A549 (cell line): ENCODE measurements around the gene PNMA1. TPM values are rescaled to one million over a fixed set of nuclear protein-coding genes. Genes with fewer than 3 reads are reported as not detected.

Experiments
- ATAC-seq, 2 experiments: fragments of 200-7000 bp in 1 of 2; fragments of >200 bp in 1 of 2; cut with Nextera tagmentation in 1 of 2; cut with Tn5 transposase in 1 of 2; 3 replicates each; pipeline versions ENCODE4 v1.8.0 to v1.9.1; 2018 to 2020; ENCODE audit warnings: mild to moderate bottlenecking in 1 of 2, moderate library complexity in 1 of 2
- CTCF ChIA-PET: fragments of 300-600 bp; sonication (Branson Sonifier 250); formaldehyde crosslinking; extraction: SDS; loops from one replicate; lab custom pipeline; 2021; ENCODE audit warnings: antibody characterized with exemption, inconsistent platforms; lab: Yijun Ruan, JAX
- POLR2A ChIA-PET: fragments of 350-600 bp; formaldehyde crosslinking; extraction: SDS; loops from one replicate; lab custom pipeline; 2021; ENCODE audit warnings: antibody characterized with exemption, inconsistent platforms; lab: Yijun Ruan, JAX
- DNase-seq, 2 experiments: peaks; one replicate each; pipeline versions ENCODE4 v3.0.0 to v3.0.0-alpha.2; 2011 to 2016; ENCODE audit warnings: low read depth in 1 of 2, low spot score in 1 of 2
- FAIRE-seq: peaks from 2 replicates; lab custom pipeline; 2011; peaks lifted over from hg19 to GRCh38; lab: Jason Lieb, UNC
- H3K27ac ChIP-seq, 2 experiments: fragments of >200 bp; sonication (Bioruptor Twin); formaldehyde crosslinking; 3 replicates each; pipeline ENCODE4 v1.5.1; 2016 to 2017
- H3K4me1 ChIP-seq: fragments of >200 bp; sonication (Bioruptor Twin); formaldehyde crosslinking; 3 replicates; pipeline ENCODE4 v1.6.1; 2016
- H3K4me2 ChIP-seq: fragments of >200 bp; sonication (Bioruptor Twin); formaldehyde crosslinking; 3 replicates; pipeline ENCODE4 v1.6.1; 2016
- H3K4me3 ChIP-seq: fragments of >200 bp; sonication (Bioruptor Twin); formaldehyde crosslinking; 3 replicates; pipeline ENCODE4 v1.5.1; 2016
- H3K9me3 ChIP-seq: fragments of >200 bp; sonication (Bioruptor Twin); formaldehyde crosslinking; 3 replicates; pipeline ENCODE4 v1.6.1; 2016
- CHD4 ChIP-seq: fragments of 200-600 bp; sonication (generic); IDR thresholded peaks from 2 replicates; pipeline ENCODE4 v1.6.1; 2016; ENCODE audit warnings: antibody characterized with exemption, mild to moderate bottlenecking, borderline replicate concordance
- FOSB ChIP-seq: fragments of 250-450 bp; sonication (Bioruptor Pico); IDR thresholded peaks from 2 replicates; pipeline ENCODE4 v1.5.0; 2020; ENCODE audit warnings: mild to moderate bottlenecking, moderate library complexity
- KDM5A ChIP-seq: fragments of 200-600 bp; sonication (generic); IDR thresholded peaks from 2 replicates; pipeline ENCODE4 v1.6.1; 2016; ENCODE audit warnings: antibody characterized with exemption, mild to moderate bottlenecking
- MYC ChIP-seq: IDR thresholded peaks from 2 replicates; pipeline ENCODE4 v1.6.1; 2012; ENCODE audit warnings: mild to moderate bottlenecking, inconsistent platforms, low read length, improper control_type of control experiment, borderline replicate concordance
- RAD21 ChIP-seq, 2 experiments: fragments of >200 bp in 1 of 2; sonication (Bioruptor Twin) in 1 of 2; formaldehyde crosslinking in 1 of 2; IDR thresholded peaks in 1 of 2; conservative IDR thresholded peaks in 1 of 2; 2 replicates in 1 of 2; 3 replicates in 1 of 2; pipeline ENCODE4 v1.6.1; 2012 to 2018; ENCODE audit warnings: inconsistent platforms in 1 of 2
- RARB ChIP-seq: fragments of 250-450 bp; sonication (Bioruptor Pico); IDR thresholded peaks from 2 replicates; pipeline ENCODE4 v1.8.0; 2021; ENCODE audit warnings: mild to moderate bottlenecking, moderate library complexity
- RCOR1 ChIP-seq: fragments of 150-350 bp; IDR thresholded peaks from 2 replicates; pipeline ENCODE4 v1.6.1; 2014; ENCODE audit warnings: antibody characterized with exemption, low read length, low read depth
- TFCP2L1 ChIP-seq: fragments of 250-450 bp; sonication (Bioruptor Pico); IDR thresholded peaks from 2 replicates; pipeline ENCODE4 v1.5.0; 2021; ENCODE audit warnings: mild to moderate bottlenecking
- TP53 ChIP-seq: fragments of 250-450 bp; sonication (Bioruptor Pico); IDR thresholded peaks from 2 replicates; pipeline ENCODE4 v1.5.0; 2021; ENCODE audit warnings: mild to moderate bottlenecking, moderate library complexity
- ZSCAN20 ChIP-seq: fragments of 250-450 bp; sonication (Bioruptor Pico); IDR thresholded peaks from 2 replicates; pipeline ENCODE4 v1.8.0; 2022; ENCODE audit warnings: mild to moderate bottlenecking, moderate library complexity
- WGBS: methylation state at CpG from one replicate; pipeline ENCODE4 v1.1.6; 2017; ENCODE audit errors: missing lambda C conversion rate; 5-methylcytosine and 5-hydroxymethylcytosine counted together
- polyA plus RNA-seq, 4 experiments: library from polyadenylated mRNA; depleted of rRNA in 3 of 4; stranded (reverse); fragments of >200 nt; fragmentation: RNase III in 1 of 4; extraction: RNeasy Plus Mini Kit Qiagen cat#74134 plus additional on column Dnase treatment in 1 of 4; gene quantifications; 2 replicates in 3 of 4; 3 replicates in 1 of 4; pipeline ENCODE4 v1.2.3, GENCODE V29; 2011 to 2017
- TF ChIP-seq, protein P1 (sequence below): fragments of 450-650 bp; IDR thresholded peaks from 2 replicates; pipeline ENCODE4 v1.6.1; 2014; ENCODE audit warnings: antibody characterized with exemption
- TF ChIP-seq, protein P2 (sequence below): fragments of 250-450 bp; sonication (Bioruptor Pico); IDR thresholded peaks from 2 replicates; pipeline ENCODE4 v1.5.0; 2020; ENCODE audit warnings: low read depth, mild to moderate bottlenecking, moderate library complexity
- TF ChIP-seq, protein P3 (sequence below): IDR thresholded peaks from 2 replicates; pipeline ENCODE4 v1.6.1; 2012
- TF ChIP-seq, protein P4 (sequence below): fragments of 250-450 bp; sonication (Bioruptor Pico); IDR thresholded peaks from 2 replicates; pipeline ENCODE4 v1.5.0; 2021; ENCODE audit warnings: mild to moderate bottlenecking, moderate library complexity, borderline replicate concordance

The PNMA1 gene
- polyA plus RNA-seq, 2 of the 4 experiments (the other 2 are of a cell fraction): 21.2 to 47.3 TPM

DNA sequence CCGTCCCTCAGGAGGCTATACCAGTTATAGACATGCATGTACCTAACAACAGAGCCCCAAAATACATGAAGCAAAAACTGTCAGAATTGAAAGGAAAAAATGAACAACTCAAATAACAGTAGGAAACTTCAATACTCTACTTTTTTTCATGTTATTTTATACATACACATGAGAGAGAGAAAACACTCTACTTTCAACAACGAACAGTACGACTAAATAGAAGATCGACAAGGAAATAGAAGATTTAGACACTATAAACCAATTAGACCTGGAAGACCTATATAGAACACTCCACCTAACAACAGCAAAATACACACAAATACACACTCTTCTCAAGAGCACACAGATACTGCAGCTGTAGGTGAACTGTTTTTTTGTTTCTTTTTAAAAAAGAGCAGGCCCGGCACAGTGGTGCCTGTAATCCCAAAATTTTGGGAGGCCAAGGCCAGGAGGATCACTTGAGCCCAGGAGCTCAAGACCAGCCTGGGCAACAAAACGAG, 34.7 kb upstream of the PNMA1 start:
- TF ChIP-seq MYC: no peak
- H3K4me3 ChIP-seq: no peak overlapping the region
- DNase-seq (no peak), FAIRE-seq (no peak), ATAC-seq (no peak)
- H3K4me2 ChIP-seq: no peak overlapping the region
- H3K4me1 ChIP-seq: peaks cover 80% of the 10 kb centered on the region
- no peak overlapping the region for H3K27ac ChIP-seq
- H3K9me3 ChIP-seq: no peaks in the 10 kb centered on the region
- WGBS: 92% methylated on average over 6 of the region's 6 CpGs
- ChIA-PET POLR2A (no interaction called here), CTCF (interaction anchor here (0.6 to 12.5 kb wide), 5 partner anchors 9 to 268 kb away, joined by 3 to 210 read pairs (median 3); a partner anchor contains a TSS)

DNA sequence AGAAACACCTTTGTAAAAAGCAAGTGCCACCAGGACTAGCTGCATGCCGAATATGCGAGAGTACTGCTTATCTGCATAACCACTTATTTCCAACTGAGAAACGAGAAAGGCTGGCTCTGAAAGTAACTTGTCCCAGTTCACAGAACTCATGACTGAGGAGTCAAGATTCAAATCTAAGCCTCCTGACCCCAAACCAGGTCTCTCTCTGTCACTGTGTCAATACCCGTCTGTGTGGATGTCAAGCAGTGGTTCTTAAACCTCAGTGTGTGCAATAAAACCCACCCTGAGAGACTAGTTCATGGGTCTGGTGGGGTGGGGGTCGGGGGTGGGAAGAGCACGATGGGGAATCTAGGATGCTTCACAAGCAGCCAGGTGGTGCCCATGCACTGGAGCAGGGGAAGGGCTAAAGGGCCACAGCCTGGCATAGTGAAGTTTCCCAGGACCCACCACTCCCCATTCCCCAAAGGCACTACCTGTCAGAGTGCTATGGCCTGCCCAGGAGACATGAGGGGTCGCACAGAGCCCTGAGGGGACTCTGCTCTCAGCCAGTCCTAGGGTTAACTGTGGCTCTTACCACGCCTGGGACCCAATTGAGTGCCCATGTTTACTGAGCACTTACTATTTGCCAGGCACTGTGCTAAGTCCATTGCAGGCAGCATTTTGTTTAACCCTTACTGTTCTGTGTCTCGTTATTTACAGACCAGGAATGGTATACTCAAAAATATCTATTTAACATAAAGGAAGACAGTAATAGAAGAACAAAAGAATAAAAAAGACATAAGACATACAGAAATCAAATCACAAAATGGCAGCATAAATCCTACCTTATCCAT, 33.4 kb upstream of the PNMA1 start:
- ChIA-PET POLR2A (no interaction called here), CTCF (interaction anchor here (0.9 to 12.5 kb wide), 7 partner anchors 8 to 79 kb away, joined by 3 to 210 read pairs (median 11); a partner anchor contains a TSS)
- H3K4me3 ChIP-seq: no peak overlapping the region
- DNase-seq: no peak
- no peak for FAIRE-seq
- TF ChIP-seq RCOR1 (no peak), TP53 (CRISPR knock-in tag) (no peak), KDM5A (no peak), RARB (CRISPR knock-in tag) (no peak), FOSB (CRISPR knock-in tag) (no peak), CHD4 (no peak), ZSCAN20 (no peak)
- TF ChIP-seq, protein P1, sequence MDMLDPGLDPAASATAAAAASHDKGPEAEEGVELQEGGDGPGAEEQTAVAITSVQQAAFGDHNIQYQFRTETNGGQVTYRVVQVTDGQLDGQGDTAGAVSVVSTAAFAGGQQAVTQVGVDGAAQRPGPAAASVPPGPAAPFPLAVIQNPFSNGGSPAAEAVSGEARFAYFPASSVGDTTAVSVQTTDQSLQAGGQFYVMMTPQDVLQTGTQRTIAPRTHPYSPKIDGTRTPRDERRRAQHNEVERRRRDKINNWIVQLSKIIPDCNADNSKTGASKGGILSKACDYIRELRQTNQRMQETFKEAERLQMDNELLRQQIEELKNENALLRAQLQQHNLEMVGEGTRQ: no peak
- TF ChIP-seq, protein P2, sequence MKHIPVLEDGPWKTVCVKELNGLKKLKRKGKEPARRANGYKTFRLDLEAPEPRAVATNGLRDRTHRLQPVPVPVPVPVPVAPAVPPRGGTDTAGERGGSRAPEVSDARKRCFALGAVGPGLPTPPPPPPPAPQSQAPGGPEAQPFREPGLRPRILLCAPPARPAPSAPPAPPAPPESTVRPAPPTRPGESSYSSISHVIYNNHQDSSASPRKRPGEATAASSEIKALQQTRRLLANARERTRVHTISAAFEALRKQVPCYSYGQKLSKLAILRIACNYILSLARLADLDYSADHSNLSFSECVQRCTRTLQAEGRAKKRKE (CRISPR knock-in tag): no peak
- TF ChIP-seq, protein P3, sequence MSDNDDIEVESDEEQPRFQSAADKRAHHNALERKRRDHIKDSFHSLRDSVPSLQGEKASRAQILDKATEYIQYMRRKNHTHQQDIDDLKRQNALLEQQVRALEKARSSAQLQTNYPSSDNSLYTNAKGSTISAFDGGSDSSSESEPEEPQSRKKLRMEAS: no peak
- TF ChIP-seq, protein P4, sequence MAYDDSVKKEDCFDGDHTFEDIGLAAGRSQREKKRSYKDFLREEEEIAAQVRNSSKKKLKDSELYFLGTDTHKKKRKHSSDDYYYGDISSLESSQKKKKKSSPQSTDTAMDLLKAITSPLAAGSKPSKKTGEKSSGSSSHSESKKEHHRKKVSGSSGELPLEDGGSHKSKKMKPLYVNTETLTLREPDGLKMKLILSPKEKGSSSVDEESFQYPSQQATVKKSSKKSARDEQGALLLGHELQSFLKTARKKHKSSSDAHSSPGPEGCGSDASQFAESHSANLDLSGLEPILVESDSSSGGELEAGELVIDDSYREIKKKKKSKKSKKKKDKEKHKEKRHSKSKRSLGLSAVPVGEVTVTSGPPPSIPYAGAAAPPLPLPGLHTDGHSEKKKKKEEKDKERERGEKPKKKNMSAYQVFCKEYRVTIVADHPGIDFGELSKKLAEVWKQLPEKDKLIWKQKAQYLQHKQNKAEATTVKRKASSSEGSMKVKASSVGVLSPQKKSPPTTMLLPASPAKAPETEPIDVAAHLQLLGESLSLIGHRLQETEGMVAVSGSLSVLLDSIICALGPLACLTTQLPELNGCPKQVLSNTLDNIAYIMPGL (CRISPR knock-in tag): no peak
- peak overlapping the region in 1 of 2 experiments; percentile 25; a peak in 1 of 6 replicates for H3K27ac ChIP-seq
- WGBS: 89% methylated on average over 8 of the region's 9 CpGs
- no peaks in the 10 kb centered on the region for H3K9me3 ChIP-seq
- ATAC-seq: no peak
- H3K4me2 ChIP-seq: no peak overlapping the region
- H3K4me1 ChIP-seq: peaks cover 80% of the 10 kb centered on the region

DNA sequence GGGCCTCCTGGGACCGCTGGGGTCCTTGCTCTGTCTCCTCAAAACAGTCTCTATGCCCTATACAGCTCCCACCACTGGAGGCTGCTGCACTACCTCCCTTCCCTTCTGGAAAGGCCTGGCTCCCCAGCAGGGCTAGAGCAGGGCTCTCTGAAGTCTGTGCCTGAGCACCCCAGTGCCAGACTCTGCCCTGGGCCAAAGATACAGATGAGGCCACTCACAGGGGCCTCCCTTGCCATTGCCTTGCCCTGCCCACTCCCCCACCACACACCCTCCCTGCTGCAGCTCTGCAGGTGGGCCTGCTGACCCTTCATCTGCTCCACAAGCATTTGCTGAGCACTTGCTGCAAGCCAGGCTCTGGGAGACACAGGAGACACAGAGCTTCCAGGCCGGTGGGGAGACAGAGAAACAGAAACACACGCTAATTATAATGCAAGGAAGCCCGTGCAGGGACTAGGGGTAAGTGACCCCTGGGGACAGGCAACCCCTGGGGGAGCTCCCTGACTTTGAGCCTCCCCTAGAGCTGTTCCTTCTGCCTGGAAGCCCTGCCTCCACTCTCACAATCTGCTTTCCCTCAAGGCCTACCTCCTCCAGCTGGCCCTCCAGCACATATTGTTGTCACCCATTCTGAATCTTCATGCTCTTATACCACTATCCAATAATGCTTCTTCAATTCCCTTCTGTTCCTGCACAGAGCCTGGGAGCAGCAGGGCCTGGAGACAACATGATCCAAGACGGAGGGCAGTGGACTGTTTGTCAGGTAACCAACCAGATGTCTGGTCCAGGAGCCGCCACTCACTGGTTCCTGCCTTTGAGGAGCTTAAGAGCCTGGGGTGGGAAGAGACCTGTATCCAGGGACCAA, 32.6 kb upstream of the PNMA1 start:
- Histone ChIP-seq H3K27ac (peak overlapping the region in 1 of 2 experiments; percentile 86; a peak in 2 of 6 replicates), H3K4me1 (peaks cover 80% of the 10 kb centered on the region), H3K4me2 (no peak overlapping the region), H3K4me3 (no peak overlapping the region), H3K9me3 (no peaks in the 10 kb centered on the region)
- no peak for FAIRE-seq
- WGBS: 80% methylated on average over 6 of the region's 6 CpGs
- ChIA-PET CTCF (interaction anchor here (0.5 to 10.6 kb wide), 6 partner anchors 9 to 738 kb away, joined by 3 to 138 read pairs (median 4); a partner anchor contains a TSS), POLR2A (interaction anchor here (1.0 kb wide), 1 partner anchor 32 kb away, joined by 3 read pairs; no protein-coding TSS in a partner anchor)
- peak in 1 of 2 experiments; percentile 47; a peak in 3 of 6 replicates for ATAC-seq
- no peak for DNase-seq
- no peak for TF ChIP-seq TFCP2L1 (CRISPR knock-in tag)
- 0 out of 5 replicates have a peak, but pooled peaks of 1 of the 2 experiments have one; percentile 21 for TF ChIP-seq RAD21 (conservative IDR thresholded peaks at IDR 0.05 in 1 of 2, IDR thresholded peaks at IDR 0.05 in 1 of 2)
